K562 treated with DMSO at 1 percent for 24 hours (cell line): Measurements from ENCODE around the gene TPD52L2. TPM values are rescaled to one million over a fixed set of nuclear protein-coding genes. Genes with fewer than 3 reads are reported as not detected.

Source experiments
- total RNA-seq: library from RNA; unstranded; fragments of 300-600 nt; gene quantifications from 2 replicates; pipeline ENCODE4 v1.2.3, GENCODE V29; 2022; ENCODE audit warnings: low read depth; ENCODE audit not compliant: insufficient read depth

The TPD52L2 gene
- total RNA-seq: 78.6 and 83.0 TPM in 2 replicates

GRCh38 chr20:63864978-63865640, at the start of gene TPD52L2:
Gene TPD52L2 (plus strand): TSS chr20:63865270. CDS start chr20:63865366, 96 bp downstream.

DNA sequence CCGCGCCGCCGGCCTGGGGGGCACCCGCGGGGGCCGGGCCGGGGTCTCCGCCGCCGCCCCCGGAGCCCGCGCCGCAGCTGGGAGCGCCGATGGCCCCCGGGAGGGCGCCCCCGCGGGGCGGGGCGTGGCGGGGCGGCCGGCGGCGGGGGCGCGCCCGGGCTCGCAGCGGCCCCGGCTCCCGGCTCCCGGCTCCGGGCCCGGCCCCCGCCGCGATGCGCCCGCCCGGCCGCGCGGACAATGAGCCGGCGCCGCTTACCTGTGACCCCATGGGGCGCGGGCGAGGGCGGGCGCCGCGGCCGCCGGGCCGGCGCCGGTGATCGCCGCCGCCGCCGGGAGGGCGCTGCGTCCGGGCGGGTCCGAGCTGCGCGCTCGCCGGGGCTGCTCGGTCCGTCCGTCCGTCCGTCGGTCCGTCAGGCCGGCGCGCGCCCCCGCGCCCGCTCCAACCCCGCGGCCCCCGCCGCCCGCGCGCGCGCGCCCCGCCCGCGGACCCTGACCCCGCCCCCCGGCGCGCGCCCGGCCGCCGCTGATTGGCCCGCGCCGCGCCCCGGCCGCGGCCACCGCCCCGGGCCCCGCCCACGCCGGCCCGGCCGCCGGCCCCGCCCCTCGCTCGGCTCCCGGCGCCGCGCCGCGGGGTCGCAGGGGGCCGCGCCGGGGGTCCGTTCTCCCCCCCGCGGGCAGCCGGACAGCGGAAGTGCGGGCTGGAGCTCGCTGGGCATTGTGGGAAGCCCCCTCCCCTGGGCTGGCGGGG, 34.1 kb upstream of the TPD52L2 start, which contains the start of gene ZBTB46:
TSS of gene ZBTB46 (minus strand) at position 424 of the 748 bp plus-strand sequence. CDS start 40,507 bp downstream, outside the sequence.

DNA sequence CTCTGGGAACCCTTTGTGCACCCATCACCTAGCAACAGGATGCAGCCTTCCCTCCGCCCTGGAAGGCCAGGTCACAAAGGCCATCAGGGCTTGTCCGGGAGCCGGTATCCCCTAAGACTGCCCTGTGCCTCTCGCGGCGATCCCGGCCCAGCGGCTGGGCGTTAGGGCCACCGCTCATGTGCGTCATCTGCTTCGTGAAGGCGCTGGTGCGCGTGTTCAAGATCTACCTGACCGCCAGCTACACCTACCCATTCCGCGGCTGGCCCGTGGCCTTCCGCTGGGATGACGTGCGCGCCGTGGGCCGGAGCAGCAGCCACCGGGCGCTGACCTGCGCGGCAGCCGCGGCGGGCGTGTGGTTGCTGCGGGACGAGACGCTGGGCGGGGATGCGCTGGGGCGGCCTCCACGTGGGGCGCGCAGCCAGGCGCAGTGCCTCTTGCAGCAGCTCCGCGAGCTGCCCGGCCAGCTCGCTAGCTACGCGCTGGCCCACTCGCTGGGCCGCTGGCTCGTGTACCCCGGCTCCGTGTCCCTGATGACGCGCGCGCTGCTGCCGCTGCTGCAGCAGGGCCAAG, 3.6 kb upstream of the TPD52L2 start, which contains the start of gene ABHD16B:
TSS of gene ABHD16B (plus strand) at position 134 of the 570 bp plus-strand sequence. CDS start at position 177, 43 bp downstream.

GRCh38 chr20:63894358-63895201, 29.5 kb downstream of the TPD52L2 start, which contains the start of gene DNAJC5:
Gene DNAJC5 (plus strand): TSS chr20:63895126. CDS start chr20:63928346, 33,220 bp downstream.

Other genes with a start within 250 kb of the TPD52L2 start
- gene GMEB2, start 238.2 kb upstream of the TPD52L2 start, total RNA-seq: 8.5 TPM in 2 replicates
- gene STMN3, start 211.8 kb upstream of the TPD52L2 start, total RNA-seq: 13.2 and 14.9 TPM in 2 replicates
- gene RTEL1, start 207.0 kb upstream of the TPD52L2 start, total RNA-seq: 8.9 and 10.5 TPM in 2 replicates
- 2.2 and 2.4 TPM in 2 replicates for gene TNFRSF6B, start 168.6 kb upstream of the TPD52L2 start, total RNA-seq
- 44.1 and 46.7 TPM in 2 replicates for gene ARFRP1, start 157.3 kb upstream of the TPD52L2 start, total RNA-seq
- 19.1 and 20.8 TPM in 2 replicates for gene ZGPAT, start 157.2 kb upstream of the TPD52L2 start, total RNA-seq
- gene LIME1, start 128.6 kb upstream of the TPD52L2 start, total RNA-seq: 11.9 and 18.2 TPM in 2 replicates
- 68.4 and 69.6 TPM in 2 replicates for gene SLC2A4RG, start 125.5 kb upstream of the TPD52L2 start, total RNA-seq
- gene ZBTB46, start 34.0 kb upstream of the TPD52L2 start, total RNA-seq: 3.3 and 4.4 TPM in 2 replicates
- gene ABHD16B, start 3.8 kb upstream of the TPD52L2 start, total RNA-seq: 11.7 and 17.2 TPM in 2 replicates
- gene DNAJC5, start 29.9 kb downstream of the TPD52L2 start, total RNA-seq: 48.7 and 51.1 TPM in 2 replicates
- gene UCKL1, start 91.1 kb downstream of the TPD52L2 start, total RNA-seq: 53.7 and 57.4 TPM in 2 replicates
- 14.9 TPM in 2 replicates for gene ZNF512B, start 104.7 kb downstream of the TPD52L2 start, total RNA-seq
- 6.2 and 6.5 TPM in 2 replicates for gene SAMD10, start 114.4 kb downstream of the TPD52L2 start, total RNA-seq
- 111 and 121 TPM in 2 replicates for gene PRPF6, start 115.9 kb downstream of the TPD52L2 start, total RNA-seq
- 1.1 and 2.5 TPM in 2 replicates for gene C20orf204, start 170.9 kb downstream of the TPD52L2 start, total RNA-seq
- gene SOX18, start 184.4 kb downstream of the TPD52L2 start, total RNA-seq: 20.0 and 24.5 TPM in 2 replicates
- gene TCEA2, start 197.9 kb downstream of the TPD52L2 start, total RNA-seq: 38.7 and 40.1 TPM in 2 replicates
- gene RGS19, start 214.2 kb downstream of the TPD52L2 start, total RNA-seq: 27.8 and 36.9 TPM in 2 replicates
- gene OPRL1, start 214.8 kb downstream of the TPD52L2 start, total RNA-seq: 1.3 and 1.9 TPM in 2 replicates
- gene LKAAEAR1, start 219.1 kb downstream of the TPD52L2 start, total RNA-seq: not detected in 2 replicates
- gene NPBWR2, start 242.3 kb downstream of the TPD52L2 start, total RNA-seq: not detected in 2 replicates